CD4-positive, alpha-beta T cell treated with Interleukin-10 for 1 hour (primary cell): Measurements from ENCODE around the gene HSFX3.
"Not testable (repeated sequence)": the region's sequence is repeated elsewhere in the genome, so short reads cannot be mapped to it uniquely, and the experiment has no call there.

Experiments
- DNase-seq: peaks from one replicate; pipeline ENCODE4 v3.0.0-alpha.2; 2020

HSFX3 gene

DNA sequence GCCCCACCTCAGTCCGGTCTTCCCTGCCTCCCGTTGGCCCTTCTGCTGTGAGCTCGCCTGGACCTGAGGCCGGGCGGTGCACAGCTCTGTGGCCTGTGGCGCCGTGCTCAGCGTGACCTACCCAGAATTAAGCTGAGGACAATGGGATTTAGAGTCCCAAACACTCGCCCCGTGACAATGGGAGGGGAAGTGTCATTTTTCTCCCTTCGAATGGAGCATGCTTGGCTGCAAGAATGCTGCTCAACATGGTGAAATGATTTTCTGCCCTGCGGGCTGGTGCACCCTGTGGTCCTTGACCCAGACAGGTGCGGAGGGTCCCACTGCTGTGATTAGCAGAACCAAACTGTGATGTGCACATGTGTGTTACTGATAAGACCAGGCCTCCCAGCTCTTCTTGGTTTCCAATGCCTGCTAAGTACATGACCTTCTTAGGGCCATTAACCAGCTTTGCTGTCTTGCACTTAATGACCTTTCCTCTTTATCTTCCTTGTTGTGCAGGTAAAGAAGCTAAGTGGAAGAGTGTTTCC is 8.1 kb downstream of the HSFX3 start:
- DNase-seq, result no peak

DNA sequence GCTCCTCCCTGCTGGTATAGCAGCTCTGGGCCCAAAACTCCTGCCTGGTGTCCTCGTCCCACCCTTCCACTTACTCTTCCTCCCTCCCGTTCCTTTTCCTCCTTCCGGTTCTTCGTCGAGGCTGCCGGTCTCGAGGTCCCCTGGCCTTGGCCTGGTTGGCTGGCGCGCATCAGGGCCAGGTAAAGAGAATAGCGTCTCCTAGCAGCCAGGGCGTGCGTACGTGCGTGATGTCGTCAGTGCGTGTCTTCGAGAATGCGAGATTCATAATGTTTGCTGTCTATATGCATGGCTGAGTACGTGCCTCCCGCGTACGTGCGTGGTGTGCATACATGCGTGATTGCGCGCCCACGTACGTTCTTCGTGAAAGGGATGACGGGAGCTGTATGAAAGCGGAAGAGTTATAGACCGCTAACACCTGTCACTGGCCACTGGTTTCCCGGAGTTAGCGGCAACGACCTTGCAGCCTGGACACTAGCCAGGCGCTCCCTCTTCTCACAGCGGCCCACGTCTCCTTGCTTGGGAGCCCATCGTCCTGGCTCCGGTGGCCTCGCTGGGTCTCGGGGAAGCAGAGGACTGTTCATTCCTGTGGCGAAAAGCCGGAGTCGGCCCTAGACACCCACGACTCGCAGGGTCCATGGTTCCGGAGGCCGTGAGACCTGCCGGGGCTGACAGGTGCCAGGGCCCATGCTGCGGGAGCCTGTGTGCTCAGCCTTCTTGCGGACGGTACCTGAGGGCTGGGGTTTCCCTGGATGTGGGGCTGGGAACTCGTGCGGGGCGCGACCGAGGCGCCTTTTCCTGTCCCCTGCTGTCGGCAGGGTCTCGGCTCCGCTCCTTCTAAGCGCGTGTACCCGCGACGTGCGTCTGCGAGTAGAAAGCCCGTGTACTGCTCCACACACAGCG is 8.9 kb downstream of the HSFX3 start, which contains the start of gene EOLA1:
EOLA1 (plus strand) TSS at position 392 of the 900 bp plus-strand sequence. CDS start 4,619 bp downstream, outside the sequence.
- peak; percentile 91 for DNase-seq

DNA sequence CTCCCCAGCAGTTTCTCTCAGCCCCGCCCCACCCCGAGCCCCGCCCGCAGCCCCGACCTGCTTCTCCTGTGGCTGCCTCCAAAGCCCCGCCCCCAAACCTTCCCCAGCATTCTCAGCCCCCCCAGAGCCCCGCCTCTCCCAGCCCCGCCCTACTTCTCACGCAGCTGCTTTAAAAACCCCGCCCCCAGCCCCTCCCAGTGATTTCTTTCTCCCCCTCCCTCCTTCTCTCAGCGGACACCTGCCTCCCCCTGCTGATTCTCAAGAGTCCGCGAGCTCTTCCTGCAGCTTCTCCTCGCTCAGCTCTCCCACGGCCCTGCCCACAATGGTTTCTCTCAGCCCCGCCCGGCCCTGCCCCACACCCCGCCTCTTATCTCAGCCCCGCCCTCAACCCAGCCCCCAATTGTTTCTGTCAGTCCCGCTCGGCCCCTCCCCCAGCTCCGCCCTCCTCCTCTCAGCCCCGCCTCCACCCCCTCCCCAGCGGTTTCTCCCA is 9.5 kb downstream of the HSFX3 start:
- DNase-seq, result peak; percentile 90

DNA sequence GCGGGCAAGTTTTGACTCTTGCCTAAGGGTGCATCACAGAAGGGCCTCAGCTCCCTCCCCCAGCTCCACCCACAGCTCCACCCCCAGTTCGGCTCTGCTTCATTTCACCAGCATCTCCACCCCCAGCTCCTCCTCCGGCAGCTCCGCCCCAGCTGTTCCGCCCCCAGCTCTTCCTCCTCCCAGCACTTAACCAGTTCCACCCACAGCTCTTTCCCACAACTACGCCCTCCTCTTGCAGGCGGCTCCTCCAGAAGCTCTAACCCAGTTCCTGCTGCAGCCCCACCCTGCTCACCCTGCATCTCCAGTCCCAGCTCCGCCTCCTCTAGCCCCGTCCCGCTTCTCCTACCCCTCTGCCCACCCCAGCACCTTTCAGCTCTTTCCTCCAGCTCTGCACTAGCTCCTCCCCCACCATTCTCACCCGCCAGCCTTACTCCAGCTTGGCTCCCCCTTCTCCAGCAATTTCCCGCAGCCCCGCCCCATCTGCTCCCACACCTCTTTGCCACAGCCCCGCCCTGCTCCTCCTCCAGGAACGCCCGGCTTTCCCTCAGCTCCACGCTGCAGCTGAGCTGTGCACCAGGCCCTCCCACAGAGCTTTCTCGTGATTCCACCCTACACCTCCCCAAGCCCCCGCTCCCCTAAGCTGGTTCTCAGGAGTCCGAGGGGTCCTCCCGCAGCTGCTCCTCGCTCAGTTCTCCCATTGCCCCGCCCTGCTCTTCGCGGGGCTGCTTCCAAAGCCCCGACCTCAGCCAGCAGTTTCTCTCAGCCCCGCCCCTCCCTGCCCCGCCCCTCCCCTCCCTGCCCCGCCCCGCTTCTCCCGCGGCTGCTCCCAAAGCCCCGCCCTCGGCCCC is 10.2 kb downstream of the HSFX3 start:
- DNase-seq, result peak; percentile 94

DNA sequence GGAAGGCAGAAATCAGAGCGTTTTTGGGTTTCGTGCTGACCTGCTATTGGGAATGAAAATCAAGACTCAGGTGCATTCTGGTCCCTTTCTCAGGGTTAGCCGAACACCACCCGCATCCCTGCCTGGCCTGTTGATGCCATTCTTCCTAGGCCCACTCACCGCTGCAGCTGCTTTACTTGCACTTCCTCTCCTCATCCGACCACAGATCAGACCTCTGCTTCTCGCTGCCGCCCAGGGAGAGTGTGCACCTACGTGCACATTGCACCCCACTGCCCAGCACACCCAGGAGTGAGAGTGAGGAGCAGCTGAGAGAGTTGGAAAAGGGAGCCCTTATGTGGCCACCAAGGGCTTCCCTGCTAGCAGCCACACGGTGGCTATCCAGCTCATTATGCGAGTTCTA is 12.2 kb downstream of the HSFX3 start:
- DNase-seq, result not testable (repeated sequence)

DNA sequence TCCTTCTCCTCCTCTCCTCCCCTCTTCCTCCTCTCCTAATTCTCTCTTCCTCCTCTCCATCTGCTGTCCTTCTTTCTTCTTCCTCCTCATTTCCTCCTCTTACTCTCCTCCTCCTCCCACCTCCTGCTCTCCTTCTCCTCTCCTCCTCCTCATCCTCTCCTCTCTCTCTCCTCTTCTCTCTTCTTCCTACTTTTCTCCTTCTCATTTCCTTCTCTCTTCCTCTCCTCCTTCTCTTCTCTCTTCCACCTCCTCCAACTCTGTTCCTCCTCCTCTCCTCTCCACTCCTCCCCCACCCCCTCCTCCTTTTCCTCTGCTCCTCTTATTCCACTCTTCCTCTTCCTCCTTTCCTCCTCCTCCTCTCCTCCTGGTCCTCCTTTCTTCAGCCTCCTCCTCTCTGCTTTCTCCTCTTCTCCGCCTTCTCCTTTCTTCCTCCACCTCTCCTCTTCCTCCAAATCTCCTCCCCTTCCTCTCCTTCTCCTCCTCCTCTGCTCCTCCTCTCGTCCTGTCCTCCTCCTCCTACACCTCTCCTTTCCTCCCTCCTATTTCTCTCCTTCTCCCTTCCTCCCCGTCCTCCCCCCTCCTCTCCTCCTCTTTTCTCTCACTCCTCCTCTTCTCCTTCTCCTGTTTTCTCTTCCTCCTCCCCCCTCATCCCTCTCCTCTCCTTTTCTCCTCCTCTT is 14.7 kb downstream of the HSFX3 start:
- DNase-seq, result not testable (repeated sequence)

DNA sequence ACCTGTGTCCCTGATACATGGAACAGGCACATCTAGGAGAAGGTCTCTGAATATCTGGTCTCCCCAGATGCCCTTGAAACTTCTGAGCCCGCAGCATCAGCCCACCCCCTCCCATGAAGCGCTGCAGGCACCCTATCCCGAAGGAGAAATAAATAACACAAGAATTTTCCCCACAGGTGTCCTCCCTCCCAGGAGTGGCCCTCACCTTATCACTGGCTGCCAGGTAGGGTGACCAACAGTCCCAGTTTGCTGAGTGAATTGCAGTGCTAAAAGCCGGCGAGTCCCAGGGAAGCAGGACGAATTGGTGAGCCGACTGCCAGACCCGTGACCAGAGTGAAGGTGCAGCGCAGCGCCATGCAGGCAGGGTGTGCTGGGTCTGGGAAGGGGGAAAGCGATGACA is 15.7 kb downstream of the HSFX3 start:
- DNase-seq, result not testable (repeated sequence)

DNA sequence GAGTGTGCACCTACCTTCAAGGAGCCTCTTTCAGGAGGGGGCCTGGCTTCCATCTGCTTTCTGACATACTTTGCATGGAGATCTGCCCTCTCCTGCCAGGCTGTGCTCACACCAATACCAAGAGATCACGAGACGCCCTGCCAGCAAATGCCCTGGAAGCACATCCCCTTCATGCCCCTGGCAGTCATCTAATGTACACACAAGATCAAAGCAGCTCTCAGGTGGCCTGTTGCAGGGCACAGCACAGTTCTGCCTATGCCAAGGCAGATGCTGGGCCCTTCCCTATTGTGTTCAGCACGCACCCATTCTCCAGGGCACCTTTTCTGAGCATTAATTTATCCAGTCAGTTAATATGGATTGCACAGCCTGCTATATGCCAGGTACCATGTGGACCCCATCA is 16.9 kb downstream of the HSFX3 start:
- DNase-seq, result not testable (repeated sequence)

DNA sequence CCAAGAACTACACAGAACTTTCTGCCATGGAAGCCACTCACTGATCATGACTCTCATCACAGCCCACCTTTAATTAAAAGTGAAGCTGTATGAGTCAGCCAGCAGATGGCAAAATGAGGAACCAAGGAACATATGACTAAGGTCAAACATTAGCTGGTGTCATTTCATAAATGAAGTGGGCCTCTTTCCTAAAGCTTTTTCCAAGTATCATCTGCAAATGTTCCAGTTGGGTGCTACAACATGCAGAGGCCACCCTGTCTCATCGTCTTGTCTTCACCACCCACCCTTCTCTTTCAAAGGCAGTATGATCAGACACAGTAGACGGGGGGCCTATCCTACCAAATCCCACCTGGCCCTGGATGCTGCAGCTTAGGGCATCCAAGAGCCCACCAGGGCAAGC is 18.1 kb downstream of the HSFX3 start:
- no peak for DNase-seq

DNA sequence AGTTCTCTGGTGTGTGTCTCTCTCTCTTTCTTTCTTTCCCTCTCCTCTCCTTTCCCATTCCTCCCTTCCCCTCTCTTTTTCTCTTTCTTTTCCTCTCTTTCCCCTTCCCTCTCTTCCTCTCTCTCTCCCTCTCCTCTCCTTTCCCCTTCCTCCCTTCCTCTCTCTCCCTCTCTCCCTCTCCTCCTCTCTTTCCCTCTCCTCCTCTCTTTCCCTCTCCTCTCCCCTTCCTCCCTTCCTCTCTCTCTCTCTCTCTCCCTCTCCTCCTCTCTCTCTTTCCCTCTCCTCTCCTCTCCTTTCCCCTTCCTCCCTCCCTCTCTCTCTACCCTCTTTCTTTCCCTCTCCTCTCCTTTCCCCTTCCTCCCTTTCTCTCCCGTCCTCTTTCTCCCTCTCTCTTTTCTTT is 21.3 kb downstream of the HSFX3 start:
- no peak for DNase-seq

DNA sequence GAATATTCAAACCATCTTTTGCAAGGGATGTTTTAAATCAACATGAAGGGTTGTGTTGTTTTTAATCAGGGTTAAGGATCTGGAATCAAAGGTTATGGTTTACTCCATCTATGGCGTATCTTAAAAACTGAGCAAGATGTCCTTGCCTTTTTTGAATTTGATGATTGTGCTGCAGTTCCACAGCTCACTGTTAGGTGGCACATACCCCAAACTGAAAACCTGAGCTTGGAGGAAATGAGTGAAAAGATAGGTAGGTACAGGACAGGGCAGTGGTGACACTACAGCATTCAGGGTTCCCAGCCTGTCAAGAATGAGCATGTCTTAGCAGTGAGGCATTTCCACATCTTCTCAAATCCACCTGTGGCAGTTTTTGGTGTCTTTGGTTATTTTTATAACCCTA is 22.0 kb downstream of the HSFX3 start:
- peak; percentile 78 for DNase-seq

DNA sequence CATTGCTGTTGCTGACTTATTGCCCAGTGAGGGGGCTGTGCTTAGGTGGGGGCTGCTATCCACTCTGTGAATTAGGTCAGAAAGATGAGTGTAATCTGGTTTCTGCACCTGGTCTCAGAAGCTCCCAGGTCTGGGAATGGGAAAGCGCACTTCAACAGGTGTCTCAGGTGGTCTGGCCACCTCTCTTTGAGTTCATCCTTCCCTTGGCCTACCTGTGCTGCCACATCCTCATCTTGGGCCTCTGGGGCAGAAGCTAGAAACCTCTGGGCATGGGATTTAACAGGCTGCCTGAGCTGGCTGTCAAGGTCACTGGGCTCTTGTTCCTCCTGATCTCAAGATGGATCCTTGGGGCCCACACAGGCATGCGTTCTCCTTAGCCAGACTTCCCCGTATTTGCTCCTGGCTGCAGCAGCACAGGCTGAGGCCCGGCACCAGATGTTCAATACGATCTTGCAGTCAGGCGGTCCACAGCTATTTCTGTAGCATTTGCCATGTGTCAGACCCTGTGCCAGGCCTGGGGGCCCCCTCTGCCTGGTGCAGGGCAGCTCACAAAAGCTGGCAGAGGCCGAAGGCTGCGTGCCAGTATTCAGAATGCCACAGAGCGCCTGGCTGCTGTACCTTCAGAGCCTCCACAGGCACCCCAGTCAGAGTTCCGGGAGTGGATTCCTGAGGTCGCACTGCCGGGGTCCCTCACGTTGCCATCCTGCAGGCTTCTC is 23.2 kb downstream of the HSFX3 start:
- not testable (repeated sequence) for DNase-seq

DNA sequence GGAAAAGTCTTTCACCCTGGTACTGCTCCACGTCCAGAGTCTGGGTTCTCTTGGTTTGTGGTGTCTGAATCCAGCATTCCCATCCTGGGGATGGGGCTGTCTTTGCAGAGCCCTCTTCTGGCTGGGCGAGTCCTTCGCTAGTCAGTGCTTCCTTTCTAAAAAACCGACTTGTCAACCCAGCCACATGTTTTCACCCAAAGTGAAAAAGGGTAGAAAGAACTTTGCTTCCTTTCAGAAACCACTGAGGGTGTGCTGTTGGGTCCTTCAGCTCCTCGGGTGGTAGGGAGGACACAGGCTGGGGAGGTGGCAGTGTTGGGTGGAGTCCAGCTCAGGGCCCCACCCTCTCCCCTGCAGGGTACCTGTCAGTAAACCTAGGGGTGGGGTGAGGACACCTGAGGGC is 23.8 kb downstream of the HSFX3 start:
- peak; percentile 71 for DNase-seq

DNA sequence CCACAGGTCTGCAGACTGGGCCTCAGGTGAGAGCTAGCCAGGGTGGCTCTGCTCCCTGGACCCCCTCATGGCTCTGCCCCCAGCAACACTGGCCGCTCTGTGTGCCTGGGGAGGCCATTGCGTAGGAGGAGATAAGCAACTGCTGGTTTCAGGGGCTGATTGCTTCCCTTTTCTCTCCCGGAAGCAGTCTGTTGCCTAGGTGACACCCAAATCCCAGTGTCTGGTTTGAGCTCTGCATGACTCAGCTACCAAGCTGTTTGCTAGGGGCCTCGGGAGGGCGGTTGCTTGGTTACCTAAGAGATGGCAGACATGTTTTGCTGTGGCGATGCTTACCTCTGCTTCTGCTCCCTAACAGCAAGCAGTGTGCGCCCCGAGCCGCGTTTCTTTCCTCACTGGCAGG is 24.3 kb downstream of the HSFX3 start:
- DNase-seq, result peak; percentile 87

DNA sequence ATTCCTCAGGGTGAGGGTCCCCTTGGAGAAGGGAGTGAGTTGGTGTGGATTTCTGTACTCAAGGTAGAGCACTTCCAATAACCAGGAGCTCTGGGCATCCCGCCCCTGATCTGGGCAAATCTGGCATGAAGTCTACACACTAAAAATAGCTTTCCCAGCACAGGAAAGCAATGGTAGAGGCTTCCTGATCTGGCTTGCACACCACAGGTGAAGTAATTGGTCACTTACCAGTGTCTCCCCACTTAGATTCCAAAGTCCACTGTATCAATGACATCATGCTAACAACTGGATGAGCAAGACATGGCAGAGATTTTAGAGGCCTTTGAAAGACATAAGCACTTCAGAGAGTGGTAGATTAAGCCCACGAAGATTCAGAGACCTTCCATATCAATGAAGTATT is 26.8 kb downstream of the HSFX3 start:
- no peak for DNase-seq

DNA sequence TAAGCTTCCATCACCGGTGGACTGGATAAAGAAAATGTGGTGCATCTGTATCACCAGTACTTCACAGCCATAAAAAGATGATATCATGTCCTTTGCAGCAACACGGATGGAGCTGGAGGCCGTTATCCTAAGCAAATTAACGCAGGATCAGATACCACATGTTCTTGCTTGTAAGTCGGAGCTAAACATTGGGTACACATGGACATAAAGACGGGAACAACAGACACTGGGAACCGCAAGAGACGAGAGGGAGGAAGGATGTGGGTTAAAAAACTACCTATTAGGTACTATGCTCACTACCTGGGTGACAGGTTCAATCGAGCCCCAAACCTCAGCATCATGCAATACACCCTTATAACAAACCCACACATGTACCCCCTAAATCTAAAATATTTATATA is 28.3 kb downstream of the HSFX3 start:
- DNase-seq, result peak; percentile 59

DNA sequence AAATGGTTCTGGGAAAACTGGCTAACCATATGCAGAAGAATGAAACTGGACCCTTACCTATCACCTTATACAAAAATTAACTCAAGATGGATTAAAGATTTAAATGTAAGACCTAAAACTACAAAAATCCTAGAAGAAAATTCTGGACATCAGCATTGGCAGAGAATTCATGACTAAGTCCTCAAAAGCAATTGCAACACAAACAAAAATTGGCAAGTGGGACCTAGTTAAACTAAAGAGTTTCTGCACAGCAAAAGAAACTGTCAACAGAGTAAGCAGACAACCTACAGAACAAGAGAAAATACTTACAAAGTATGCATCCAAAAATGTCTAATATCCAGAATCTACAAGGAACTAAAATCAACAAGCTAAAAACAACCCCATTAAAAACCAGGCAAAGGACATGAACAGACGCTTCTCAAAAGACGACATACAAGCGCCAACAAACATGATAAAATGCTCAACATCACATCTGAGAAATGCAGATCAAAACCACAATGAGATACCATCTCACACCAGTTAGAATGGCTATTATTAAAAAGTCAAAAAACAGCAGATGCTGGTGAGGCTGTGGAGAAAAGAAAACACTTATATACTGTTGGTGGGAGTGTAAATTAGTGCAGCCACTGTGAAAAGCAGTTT is 29.0 kb downstream of the HSFX3 start:
- DNase-seq, result not testable (repeated sequence)

DNA sequence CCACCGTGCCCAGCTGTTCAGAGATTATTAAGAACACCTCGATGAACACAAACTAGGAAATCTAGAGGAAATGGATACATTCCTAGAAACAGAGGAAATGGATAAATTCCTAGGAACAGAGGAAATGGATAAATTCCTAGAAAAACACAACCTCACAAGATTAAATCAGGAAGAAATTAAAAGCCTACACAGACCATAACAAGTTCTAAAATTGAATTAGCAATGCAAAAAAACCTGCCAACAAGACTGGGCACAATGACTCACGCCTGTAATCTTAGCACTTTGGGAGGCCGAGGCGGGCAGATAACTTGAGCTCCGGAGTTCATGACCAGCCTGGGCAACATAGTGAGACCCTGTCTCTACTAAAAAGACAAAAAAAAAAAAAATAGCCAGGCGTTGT is 31.5 kb downstream of the HSFX3 start:
- DNase-seq, result no peak

DNA sequence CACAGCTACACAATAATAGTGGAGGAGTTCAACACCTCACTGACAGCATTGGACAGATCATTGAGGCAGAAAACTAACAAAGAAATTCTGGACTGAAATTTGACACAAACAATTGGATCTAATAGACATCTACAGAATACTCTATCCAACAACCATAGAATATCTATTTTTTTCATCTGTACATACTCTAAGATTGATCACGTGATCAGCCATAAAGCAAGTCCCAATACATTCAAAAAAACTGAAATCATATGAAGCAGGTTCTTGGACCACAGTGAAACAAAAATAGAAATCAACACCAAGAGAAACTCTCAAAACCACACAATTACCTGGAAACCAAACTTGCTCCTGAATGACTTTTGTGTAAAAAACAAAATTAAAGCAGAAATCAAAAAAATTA is 32.4 kb downstream of the HSFX3 start:
- DNase-seq, result no peak

DNA sequence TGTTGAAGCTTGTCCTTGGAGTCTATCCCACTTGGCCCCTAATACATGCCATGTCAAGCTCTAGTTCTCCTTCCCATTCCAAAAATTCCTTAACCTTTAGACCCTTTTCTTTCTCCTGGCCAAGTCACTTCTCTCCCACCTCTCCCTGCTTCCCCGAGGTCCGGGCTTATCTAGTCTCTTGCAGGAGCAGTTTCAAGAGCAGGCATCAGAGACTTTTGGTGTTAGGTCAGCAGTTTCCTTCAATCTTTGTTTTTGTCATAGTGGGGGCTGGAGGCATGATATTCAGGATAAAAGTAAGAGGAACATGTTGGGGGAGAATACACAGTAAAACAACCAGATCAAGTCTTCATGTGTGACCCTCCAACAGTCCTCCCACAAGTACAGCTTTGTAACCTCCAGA is 33.1 kb downstream of the HSFX3 start:
- no peak for DNase-seq

DNA sequence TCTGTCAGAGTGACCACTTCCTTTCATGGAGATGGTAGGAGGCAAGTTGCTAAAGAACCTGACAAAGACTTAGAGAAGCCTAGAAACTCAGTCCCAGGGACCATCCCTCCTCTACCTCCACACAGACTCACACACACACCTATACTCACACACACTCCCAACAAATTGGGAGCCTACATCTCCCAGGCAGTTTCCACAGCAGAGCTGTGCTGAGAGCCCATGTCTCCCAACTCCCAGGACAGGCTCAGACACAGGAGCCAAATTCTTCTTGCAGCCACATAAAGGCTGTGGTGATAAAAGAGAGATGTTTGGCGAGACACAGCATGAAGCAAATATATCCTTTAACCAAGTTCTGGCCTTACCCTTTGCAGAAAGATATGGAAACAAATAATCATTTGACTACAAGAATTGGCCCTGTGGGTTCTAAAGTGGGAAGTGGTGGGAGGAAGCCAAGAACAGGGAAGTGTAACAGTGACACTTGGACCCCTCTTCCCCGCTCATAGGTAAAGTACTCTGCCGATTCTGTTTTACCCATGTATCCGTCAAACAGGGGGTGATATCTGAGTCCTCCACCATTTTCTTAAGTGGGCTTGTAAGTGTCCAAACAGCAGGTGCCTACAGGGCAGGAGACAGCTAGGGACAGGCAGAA is 33.6 kb downstream of the HSFX3 start:
- no peak for DNase-seq
